Measurements from ENCODE around the gene ZNF345. TPM values are rescaled to one million over a fixed set of nuclear protein-coding genes. Genes with fewer than 3 reads are reported as not detected.

Gene ZNF345
- total RNA-seq, 5 donors from 2014 or later (not counting 1 experiment from before 2014, with no cell fraction given), result 8.3 to 16.4 (median 11.7) TPM

DNA sequence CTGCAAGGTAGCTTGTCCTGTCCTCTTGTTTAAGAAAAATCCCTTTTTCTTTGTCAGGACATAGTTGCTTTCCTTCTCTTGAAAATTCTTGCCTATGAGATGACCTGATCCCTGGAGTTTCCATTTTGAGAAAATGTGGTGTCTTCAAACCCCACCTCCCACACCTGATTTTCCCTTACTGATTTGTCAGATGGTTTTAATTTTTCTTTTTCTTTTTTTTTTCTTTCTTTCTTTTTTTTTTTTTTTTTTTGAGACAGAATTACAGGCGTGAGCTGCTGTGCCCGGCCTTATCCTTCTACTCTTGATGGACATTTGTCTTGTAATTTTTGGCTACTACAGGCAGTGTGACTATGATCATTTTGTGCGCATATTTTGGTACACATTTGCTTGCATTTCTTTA is 1.2 kb downstream of the ZNF345 start:
- H3K27ac ChIP-seq (ENCODE audit: low read length), result no peak overlapping the region
- no CpG with 5 or more reads among the region's 3 CpGs for WGBS (ENCODE audit: insufficient coverage)
- Mint-ChIP-seq H3K9me3 (peaks cover 9 to 24% (median 16%) of the 10 kb centered on the region in 3 donors), H3K27me3 (no peaks in the 10 kb centered on the region), H3K27ac (no peak overlapping the region), H3K4me3 (no peak overlapping the region), H3K4me1 (peaks cover 17 to 21% (median 18%) of the 10 kb centered on the region in 3 donors), H3K36me3 (peaks cover 40% of the 10 kb centered on the region)
- DNase-seq (no peak), ATAC-seq (replicated peaks in 1 of 4) (no peak)
- H3K9me3 ChIP-seq, result peaks cover 4% of the 10 kb centered on the region
- H3K36me3 ChIP-seq (ENCODE audit: control insufficient read depth in 2 of 2, extremely low read depth in 1 of 2, insufficient read depth in 1 of 2, low read length in 1 of 2), result peaks cover 0 to 15% of the 10 kb centered on the region in 2 donors
- no peaks in the 10 kb centered on the region for H3K27me3 ChIP-seq (replicated peaks in 1 of 2; ENCODE audit: control insufficient read depth in 2 of 2, extremely low read depth in 1 of 2, insufficient read depth in 2 of 2, low read length in 1 of 2)
- H3K4me3 ChIP-seq (ENCODE audit: control insufficient read depth in 1 of 2, extremely low read depth in 1 of 2, low read length in 1 of 2), result no peak overlapping the region
- CTCF ChIA-PET, result no interaction called here
- POLR2A ChIA-PET, result interaction anchor here (0.6 to 1.7 kb wide), 3 partner anchors 13 to 477 kb away, joined by 5 to 8 read pairs (median 6); no protein-coding TSS in a partner anchor
- H3K4me1 ChIP-seq (ENCODE audit: control insufficient read depth in 1 of 2, extremely low read depth in 1 of 2, insufficient read depth in 2 of 2, low read length in 2 of 2), result peaks cover 11 to 25% of the 10 kb centered on the region in 2 experiments

DNA sequence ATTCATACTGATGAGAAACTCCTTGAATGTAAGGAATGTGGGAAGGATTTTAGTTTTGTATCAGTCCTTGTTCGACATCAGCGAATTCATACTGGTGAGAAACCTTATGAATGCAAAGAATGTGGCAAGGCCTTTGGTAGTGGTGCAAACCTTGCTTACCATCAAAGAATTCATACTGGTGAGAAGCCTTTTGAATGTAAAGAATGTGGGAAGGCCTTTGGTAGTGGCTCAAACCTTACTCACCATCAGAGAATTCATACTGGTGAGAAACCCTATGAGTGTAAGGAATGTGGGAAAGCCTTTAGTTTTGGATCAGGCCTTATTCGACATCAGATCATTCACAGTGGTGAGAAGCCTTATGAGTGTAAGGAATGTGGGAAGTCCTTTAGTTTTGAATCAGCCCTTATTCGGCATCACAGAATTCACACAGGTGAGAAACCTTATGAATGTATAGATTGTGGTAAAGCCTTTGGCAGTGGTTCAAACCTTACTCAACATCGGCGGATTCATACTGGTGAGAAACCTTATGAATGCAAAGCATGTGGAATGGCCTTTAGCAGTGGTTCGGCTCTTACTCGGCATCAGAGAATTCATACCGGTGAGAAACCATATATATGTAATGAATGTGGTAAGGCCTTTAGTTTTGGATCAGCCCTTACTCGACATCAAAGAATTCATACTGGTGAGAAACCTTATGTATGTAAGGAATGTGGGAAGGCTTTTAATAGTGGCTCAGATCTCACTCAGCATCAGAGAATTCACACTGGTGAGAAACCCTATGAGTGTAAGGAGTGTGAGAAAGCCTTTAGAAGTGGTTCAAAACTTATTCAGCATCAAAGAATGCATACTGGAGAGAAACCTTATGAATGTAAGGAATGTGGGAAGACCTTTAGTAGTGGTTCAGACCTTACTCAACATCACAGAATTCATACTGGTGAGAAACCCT is 26.6 kb downstream of the ZNF345 start:
- ChIA-PET POLR2A (no interaction called here), CTCF (no interaction called here)
- no peaks in the 10 kb centered on the region for H3K27me3 ChIP-seq (replicated peaks in 1 of 2; ENCODE audit: control insufficient read depth in 2 of 2, extremely low read depth in 1 of 2, insufficient read depth in 2 of 2, low read length in 1 of 2)
- 100% methylated on average over 7 of the region's 10 CpGs for WGBS (ENCODE audit: insufficient coverage)
- no peak for DNase-seq
- H3K36me3 Mint-ChIP-seq, result peaks cover 66% of the 10 kb centered on the region
- no peaks in the 10 kb centered on the region for H3K27me3 Mint-ChIP-seq
- H3K4me1 Mint-ChIP-seq, result no peaks in the 10 kb centered on the region
- no peak for ATAC-seq (replicated peaks in 1 of 4)
- no peak overlapping the region for H3K27ac Mint-ChIP-seq
- peaks cover 30% of the 10 kb centered on the region for H3K9me3 ChIP-seq
- no peak overlapping the region for H3K4me3 Mint-ChIP-seq
- no peaks in the 10 kb centered on the region for H3K4me1 ChIP-seq (ENCODE audit: control insufficient read depth in 1 of 2, extremely low read depth in 1 of 2, insufficient read depth in 2 of 2, low read length in 2 of 2)
- H3K4me3 ChIP-seq (ENCODE audit: control insufficient read depth in 1 of 2, extremely low read depth in 1 of 2, low read length in 1 of 2), result peak overlapping the region in 1 of 2 donors; percentile 5
- no peak overlapping the region for H3K27ac ChIP-seq (ENCODE audit: low read length)
- peaks cover 19 to 51% (median 41%) of the 10 kb centered on the region in 3 donors for H3K9me3 Mint-ChIP-seq
- peaks cover 0 to 35% of the 10 kb centered on the region in 2 donors for H3K36me3 ChIP-seq (ENCODE audit: control insufficient read depth in 2 of 2, extremely low read depth in 1 of 2, insufficient read depth in 1 of 2, low read length in 1 of 2)

DNA sequence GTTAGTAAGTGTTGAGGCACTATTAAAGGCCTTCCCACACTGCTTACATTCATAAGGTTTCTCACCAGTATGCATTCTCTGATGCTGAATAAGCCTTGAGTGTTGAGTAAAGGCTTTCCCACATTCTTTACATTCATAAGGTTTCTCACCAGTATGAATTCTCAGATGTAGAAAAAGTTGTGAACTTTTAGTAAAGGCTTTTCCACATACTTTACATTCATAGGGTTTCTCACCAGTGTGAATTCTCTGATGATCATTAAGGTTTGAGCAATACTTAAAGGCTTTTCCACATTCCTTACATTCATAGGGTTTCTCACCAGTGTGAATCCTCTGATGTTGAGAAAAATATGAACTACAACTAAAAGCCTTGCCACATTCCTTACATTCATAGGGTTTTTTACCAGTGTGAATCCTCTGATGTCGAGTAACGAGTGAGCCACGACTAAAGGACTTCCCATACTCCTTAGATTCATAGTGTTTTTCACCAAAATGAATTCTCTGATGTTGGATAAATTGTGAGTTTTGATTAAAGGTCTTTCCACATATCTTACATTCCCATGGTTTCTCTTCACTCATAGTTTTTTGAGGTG is 41.2 kb downstream of the ZNF345 start:
- Mint-ChIP-seq H3K27ac (no peak overlapping the region), H3K4me3 (no peak overlapping the region)
- no CpG with 5 or more reads among the region's 3 CpGs for WGBS (ENCODE audit: insufficient coverage)

DNA sequence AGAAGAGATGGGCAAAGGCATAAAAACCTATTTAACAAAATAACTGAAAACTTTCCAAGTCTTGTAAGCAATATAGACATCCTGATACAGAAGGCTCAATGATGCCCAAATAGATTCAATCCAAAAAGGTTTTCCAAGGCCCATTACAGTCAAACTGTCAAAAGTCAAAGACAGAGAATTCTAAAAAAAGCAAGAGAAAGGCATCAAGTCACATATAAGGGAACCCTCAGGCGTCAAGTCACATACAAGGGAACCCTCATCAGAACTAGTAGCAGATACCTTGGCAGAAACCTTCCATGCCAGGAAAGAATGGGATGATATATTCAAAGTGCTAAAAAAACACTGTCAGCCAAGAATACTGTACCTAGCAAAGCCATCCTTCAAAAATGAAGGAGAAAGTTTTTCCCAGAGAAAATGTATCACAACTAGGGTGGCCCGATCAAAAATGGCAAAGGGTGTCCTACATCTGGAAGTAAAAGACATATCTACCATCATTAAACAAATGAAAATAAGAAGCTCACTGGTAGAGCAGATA is 44.2 kb downstream of the ZNF345 start:
- DNase-seq (no peak), ATAC-seq (replicated peaks in 1 of 4) (no peak)

More for the DNA sequence above, 41.2 kb downstream of the ZNF345 start:
- Histone ChIP-seq H3K27me3 (replicated peaks in 1 of 2; ENCODE audit: control insufficient read depth in 2 of 2, extremely low read depth in 1 of 2, insufficient read depth in 2 of 2, low read length in 1 of 2) (no peaks in the 10 kb centered on the region), H3K27ac (ENCODE audit: low read length) (no peak overlapping the region), H3K36me3 (ENCODE audit: control insufficient read depth in 2 of 2, extremely low read depth in 1 of 2, insufficient read depth in 1 of 2, low read length in 1 of 2) (peaks cover 0 to 40% of the 10 kb centered on the region in 2 donors), H3K4me1 (ENCODE audit: control insufficient read depth in 1 of 2, extremely low read depth in 1 of 2, insufficient read depth in 2 of 2, low read length in 2 of 2) (no peaks in the 10 kb centered on the region), H3K4me3 (ENCODE audit: control insufficient read depth in 1 of 2, extremely low read depth in 1 of 2, low read length in 1 of 2) (no peak overlapping the region), H3K9me3 (peaks cover 49% of the 10 kb centered on the region)
- Mint-ChIP-seq H3K36me3 (peaks cover 75% of the 10 kb centered on the region), H3K9me3 (peaks cover 29 to 66% (median 56%) of the 10 kb centered on the region in 3 donors), H3K4me1 (no peaks in the 10 kb centered on the region), H3K27me3 (no peaks in the 10 kb centered on the region)
- ATAC-seq (replicated peaks in 1 of 4), result no peak
- POLR2A ChIA-PET, result no interaction called here
- CTCF ChIA-PET, result no interaction called here
- no peak for DNase-seq

DNA sequence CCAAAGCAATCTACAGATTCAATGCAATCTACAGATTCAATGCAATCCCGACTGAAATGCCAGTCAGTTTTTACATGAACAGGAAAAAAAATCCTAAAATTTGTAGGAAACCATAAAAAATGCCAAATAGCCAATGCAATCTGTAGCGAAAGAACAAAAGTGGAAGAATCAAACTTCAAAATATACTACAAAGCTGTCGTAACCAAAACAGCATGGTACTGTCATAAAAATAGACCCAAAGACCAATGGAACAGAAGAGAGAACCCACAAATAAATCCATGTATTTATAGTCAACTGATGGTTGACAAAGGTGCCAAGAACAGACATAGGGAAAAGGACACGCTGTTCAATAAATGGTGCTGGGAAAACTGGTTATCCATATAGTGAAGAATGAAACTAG is 47.7 kb downstream of the ZNF345 start:
- Mint-ChIP-seq H3K9me3 (peaks cover 32 to 65% (median 52%) of the 10 kb centered on the region in 3 donors), H3K27me3 (no peaks in the 10 kb centered on the region), H3K27ac (no peak overlapping the region), H3K36me3 (peaks cover 87% of the 10 kb centered on the region), H3K4me1 (no peaks in the 10 kb centered on the region), H3K4me3 (no peak overlapping the region)
- peaks cover 7 to 26% of the 10 kb centered on the region in 2 donors for H3K36me3 ChIP-seq (ENCODE audit: control insufficient read depth in 2 of 2, extremely low read depth in 1 of 2, insufficient read depth in 1 of 2, low read length in 1 of 2)
- ChIA-PET CTCF (no interaction called here), POLR2A (interaction anchor here in 1 of 2 donors (0.5 kb wide), 1 partner anchor 231 kb away, joined by 4 read pairs; no protein-coding TSS in a partner anchor)
- no peaks in the 10 kb centered on the region for H3K27me3 ChIP-seq (replicated peaks in 1 of 2; ENCODE audit: control insufficient read depth in 2 of 2, extremely low read depth in 1 of 2, insufficient read depth in 2 of 2, low read length in 1 of 2)
- H3K4me1 ChIP-seq (ENCODE audit: control insufficient read depth in 1 of 2, extremely low read depth in 1 of 2, insufficient read depth in 2 of 2, low read length in 2 of 2), result no peaks in the 10 kb centered on the region
- ATAC-seq (replicated peaks in 1 of 4), result no peak
- H3K27ac ChIP-seq (ENCODE audit: low read length), result no peak overlapping the region
- H3K9me3 ChIP-seq, result peaks cover 34% of the 10 kb centered on the region
- H3K4me3 ChIP-seq (ENCODE audit: control insufficient read depth in 1 of 2, extremely low read depth in 1 of 2, low read length in 1 of 2), result no peak overlapping the region
- DNase-seq, result no peak
- WGBS (ENCODE audit: insufficient coverage), result 83% methylated on average over 1 of the region's 4 CpGs

More for the DNA sequence above, 44.2 kb downstream of the ZNF345 start:
- no peaks in the 10 kb centered on the region for H3K4me1 Mint-ChIP-seq
- H3K9me3 Mint-ChIP-seq, result peaks cover 33 to 72% (median 54%) of the 10 kb centered on the region in 3 donors
- H3K27ac ChIP-seq (ENCODE audit: low read length), result no peak overlapping the region
- no peak overlapping the region for H3K4me3 ChIP-seq (ENCODE audit: control insufficient read depth in 1 of 2, extremely low read depth in 1 of 2, low read length in 1 of 2)
- POLR2A ChIA-PET, result no interaction called here
- no peak overlapping the region for H3K4me3 Mint-ChIP-seq
- no peaks in the 10 kb centered on the region for H3K27me3 Mint-ChIP-seq
- peaks cover 44% of the 10 kb centered on the region for H3K9me3 ChIP-seq
- H3K36me3 ChIP-seq (ENCODE audit: control insufficient read depth in 2 of 2, extremely low read depth in 1 of 2, insufficient read depth in 1 of 2, low read length in 1 of 2), result peaks cover 0 to 44% of the 10 kb centered on the region in 2 donors
- no peak overlapping the region for H3K27ac Mint-ChIP-seq
- no peaks in the 10 kb centered on the region for H3K27me3 ChIP-seq (replicated peaks in 1 of 2; ENCODE audit: control insufficient read depth in 2 of 2, extremely low read depth in 1 of 2, insufficient read depth in 2 of 2, low read length in 1 of 2)
- WGBS (ENCODE audit: insufficient coverage), result no CpG with 5 or more reads among the region's 2 CpGs
- CTCF ChIA-PET, result no interaction called here
- no peaks in the 10 kb centered on the region for H3K4me1 ChIP-seq (ENCODE audit: control insufficient read depth in 1 of 2, extremely low read depth in 1 of 2, insufficient read depth in 2 of 2, low read length in 2 of 2)
- H3K36me3 Mint-ChIP-seq, result peaks cover 87% of the 10 kb centered on the region

All from T-cell (primary cell).